ENCODE data around the gene SLC7A11.

Gene SLC7A11

DNA sequence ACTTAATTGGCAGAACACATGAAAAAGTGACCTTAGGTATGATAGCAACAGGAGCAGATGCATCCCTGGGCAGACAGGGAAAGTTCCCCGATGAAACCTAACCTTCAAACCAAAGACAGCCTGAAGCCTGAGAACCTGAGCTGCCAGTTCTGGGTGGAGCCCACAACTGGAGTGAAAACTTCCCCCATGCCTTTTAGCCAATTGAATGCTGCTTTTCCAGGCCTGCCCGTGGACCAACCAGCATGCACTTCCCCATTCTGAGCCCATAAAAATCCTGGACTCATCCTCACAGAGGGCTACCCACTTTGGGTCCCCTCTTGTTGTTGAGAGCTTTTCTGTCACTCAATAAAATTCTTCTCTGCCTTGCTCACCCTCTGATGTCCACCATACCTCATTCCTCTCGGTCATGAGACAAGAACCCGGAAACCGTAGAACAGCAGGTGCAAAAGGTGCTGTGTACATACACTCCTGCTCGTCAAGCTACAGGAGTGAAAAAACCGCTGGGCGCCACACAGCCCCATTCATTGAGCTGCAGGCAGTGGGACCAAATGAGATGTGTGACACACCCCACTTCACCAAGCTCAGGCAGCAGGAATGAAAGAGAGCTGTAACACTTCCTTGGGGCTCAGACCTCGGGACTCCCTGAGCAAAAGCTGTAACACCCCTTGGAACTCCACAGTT, 13.9 kb upstream of the SLC7A11 start:
- H3K27me3 ChIP-seq: no peaks in the 10 kb centered on the region
- no peaks in the 10 kb centered on the region for H3K36me3 ChIP-seq
- TF ChIP-seq, protein P1, sequence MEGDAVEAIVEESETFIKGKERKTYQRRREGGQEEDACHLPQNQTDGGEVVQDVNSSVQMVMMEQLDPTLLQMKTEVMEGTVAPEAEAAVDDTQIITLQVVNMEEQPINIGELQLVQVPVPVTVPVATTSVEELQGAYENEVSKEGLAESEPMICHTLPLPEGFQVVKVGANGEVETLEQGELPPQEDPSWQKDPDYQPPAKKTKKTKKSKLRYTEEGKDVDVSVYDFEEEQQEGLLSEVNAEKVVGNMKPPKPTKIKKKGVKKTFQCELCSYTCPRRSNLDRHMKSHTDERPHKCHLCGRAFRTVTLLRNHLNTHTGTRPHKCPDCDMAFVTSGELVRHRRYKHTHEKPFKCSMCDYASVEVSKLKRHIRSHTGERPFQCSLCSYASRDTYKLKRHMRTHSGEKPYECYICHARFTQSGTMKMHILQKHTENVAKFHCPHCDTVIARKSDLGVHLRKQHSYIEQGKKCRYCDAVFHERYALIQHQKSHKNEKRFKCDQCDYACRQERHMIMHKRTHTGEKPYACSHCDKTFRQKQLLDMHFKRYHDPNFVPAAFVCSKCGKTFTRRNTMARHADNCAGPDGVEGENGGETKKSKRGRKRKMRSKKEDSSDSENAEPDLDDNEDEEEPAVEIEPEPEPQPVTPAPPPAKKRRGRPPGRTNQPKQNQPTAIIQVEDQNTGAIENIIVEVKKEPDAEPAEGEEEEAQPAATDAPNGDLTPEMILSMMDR (IDR thresholded peaks at IDR 0.05): no peak
- intact Hi-C loops (cut with DNase I; ENCODE audit: low total_unique reads): no loop called here
- H3K9me3 ChIP-seq: no peaks in the 10 kb centered on the region
- H3K27ac ChIP-seq: no peak overlapping the region
- no peak overlapping the region for H3K4me3 ChIP-seq
- no peak for DNase-seq
- no peaks in the 10 kb centered on the region for H3K4me1 ChIP-seq

DNA sequence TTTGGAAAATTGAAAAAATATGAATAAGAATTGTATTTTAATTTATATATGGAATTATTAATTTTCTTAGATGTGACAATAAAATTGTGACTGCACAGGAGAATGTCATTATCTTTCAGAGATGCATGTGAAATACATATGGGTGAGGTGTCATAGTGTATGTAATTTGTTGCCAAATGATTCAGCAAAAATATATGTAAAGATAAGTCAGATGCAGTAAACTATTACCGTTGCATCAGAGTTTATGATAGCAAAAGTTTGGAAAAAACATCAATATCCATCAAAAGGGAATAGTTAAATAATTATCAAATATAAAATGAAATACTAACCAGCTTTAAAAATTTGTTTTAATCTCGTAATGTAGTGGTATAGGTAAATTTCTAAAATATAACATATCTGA, 10.4 kb upstream of the SLC7A11 start:
- Histone ChIP-seq H3K9me3 (no peaks in the 10 kb centered on the region), H3K27ac (no peak overlapping the region), H3K4me3 (no peak overlapping the region), H3K36me3 (no peaks in the 10 kb centered on the region), H3K4me1 (no peaks in the 10 kb centered on the region), H3K27me3 (no peaks in the 10 kb centered on the region)
- TF ChIP-seq, protein P1 (IDR thresholded peaks at IDR 0.05): no peak
- no peak for DNase-seq
- intact Hi-C loops (cut with DNase I; ENCODE audit: low total_unique reads): no loop called here

DNA sequence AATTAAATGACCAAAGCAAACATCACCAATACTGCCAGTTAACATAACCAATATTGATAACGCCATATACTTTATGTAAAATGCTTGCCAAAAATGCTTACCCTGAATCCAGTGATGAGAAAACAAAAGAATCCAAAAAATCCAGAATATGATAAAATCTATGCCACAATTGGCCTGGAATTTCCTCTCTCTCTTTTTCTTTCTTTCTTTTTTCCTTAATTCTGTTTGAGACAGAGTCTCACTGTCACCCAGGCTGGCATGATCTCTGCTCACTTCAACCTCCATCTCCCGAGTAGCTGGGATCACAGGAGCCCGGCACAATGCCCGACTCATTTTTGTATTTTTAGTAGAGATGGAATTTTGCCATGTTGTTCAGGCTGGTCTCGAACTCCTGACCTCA, 9.8 kb upstream of the SLC7A11 start:
- DNase-seq: no peak
- H3K4me3 ChIP-seq: no peak overlapping the region
- intact Hi-C loops (cut with DNase I; ENCODE audit: low total_unique reads): no loop called here
- no peaks in the 10 kb centered on the region for H3K9me3 ChIP-seq
- H3K36me3 ChIP-seq: no peaks in the 10 kb centered on the region
- no peaks in the 10 kb centered on the region for H3K4me1 ChIP-seq
- H3K27me3 ChIP-seq: no peaks in the 10 kb centered on the region
- H3K27ac ChIP-seq: no peak overlapping the region
- TF ChIP-seq, protein P1 (IDR thresholded peaks at IDR 0.05): no peak

DNA sequence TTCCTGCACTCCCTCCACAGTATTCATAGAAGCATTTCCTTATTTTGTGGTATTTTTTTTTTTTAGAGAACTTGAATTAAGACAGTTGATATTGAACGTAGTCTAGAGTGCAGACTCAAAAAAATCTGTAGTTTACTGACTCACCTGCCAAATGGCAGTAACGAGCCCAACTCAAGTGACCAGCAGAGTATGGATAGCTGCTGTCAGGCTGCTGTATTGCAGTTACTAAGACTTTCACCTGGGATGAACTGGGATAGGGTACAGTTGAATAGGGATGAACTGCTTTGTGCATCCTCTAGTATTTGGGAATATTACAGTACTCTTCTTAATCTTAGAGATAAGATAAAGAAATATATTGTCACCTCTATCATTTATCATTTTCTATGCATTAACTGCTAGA, 7.0 kb upstream of the SLC7A11 start:
- Histone ChIP-seq H3K4me3 (no peak overlapping the region), H3K36me3 (no peaks in the 10 kb centered on the region), H3K4me1 (no peaks in the 10 kb centered on the region), H3K27me3 (no peaks in the 10 kb centered on the region), H3K27ac (no peak overlapping the region), H3K9me3 (no peaks in the 10 kb centered on the region)
- intact Hi-C loops (cut with DNase I; ENCODE audit: low total_unique reads): no loop called here
- no peak for DNase-seq
- TF ChIP-seq, protein P1 (IDR thresholded peaks at IDR 0.05): no peak

- TF ChIP-seq, protein P1 (IDR thresholded peaks at IDR 0.05): no peak
- H3K4me3 ChIP-seq: no peak overlapping the region
- H3K27ac ChIP-seq: no peak overlapping the region
- no peaks in the 10 kb centered on the region for H3K4me1 ChIP-seq
- no peak for DNase-seq
- intact Hi-C loops (cut with DNase I; ENCODE audit: low total_unique reads): no loop called here
- no peaks in the 10 kb centered on the region for H3K36me3 ChIP-seq
- H3K27me3 ChIP-seq: no peaks in the 10 kb centered on the region
- H3K9me3 ChIP-seq: no peaks in the 10 kb centered on the region
Observed at GRCh38 chr4:138248058-138248457, 5.9 kb upstream of the SLC7A11 start.

- Histone ChIP-seq H3K4me1 (peaks cover 0 to 3% (median 0%) of the 10 kb centered on the region in 4 donors), H3K9me3 (no peaks in the 10 kb centered on the region), H3K27me3 (no peaks in the 10 kb centered on the region), H3K27ac (no peak overlapping the region), H3K4me3 (no peak overlapping the region), H3K36me3 (no peaks in the 10 kb centered on the region)
- no peak for DNase-seq
- TF ChIP-seq, protein P1 (IDR thresholded peaks at IDR 0.05): no peak
- intact Hi-C loops (cut with DNase I; ENCODE audit: low total_unique reads): no loop called here
Observed at GRCh38 chr4:138247643-138248042, 5.5 kb upstream of the SLC7A11 start.
